ENCODE data around the gene RNF20. TPM values are rescaled to one million over a fixed set of nuclear protein-coding genes. Genes with fewer than 3 reads are reported as not detected.

Gene RNF20
- total and polyA plus RNA-seq, 2 of the 13 experiments (the other 11 are each of a cell fraction or from before 2014, with no cell fraction given), result 12.7 to 37.6 TPM

GRCh38 chr9:101533334-101534204 lies at the start of gene RNF20 (continued):
- TF ChIP-seq HIC2 (CRISPR knock-in tag; IDR thresholded peaks at IDR 0.05; ENCODE audit: low read depth) (no peak), EED (CRISPR knock-in tag; IDR thresholded peaks at IDR 0.05) (no peak), CEBPZ (IDR thresholded peaks at IDR 0.05; ENCODE audit: low read length) (no peak), PATZ1 (CRISPR knock-in tag; IDR thresholded peaks at IDR 0.05) (no peak), HMG20B (CRISPR knock-in tag; conservative IDR thresholded peaks at IDR 0.05) (0 out of 2 replicates have a peak, but pooled peaks have one; percentile 14), RBM22 (optimal IDR thresholded peaks at IDR 0.05; ENCODE audit: low read length) (no peak), ZBED4 (CRISPR knock-in tag; IDR thresholded peaks at IDR 0.05; ENCODE audit: borderline replicate concordance) (no peak; the same call in 1 of the 2 replicates), HBP1 (CRISPR knock-in tag; IDR thresholded peaks at IDR 0.05; ENCODE audit: low read depth) (peak; percentile 60; the same call in 1 of the 2 replicates), DR1 (CRISPR knock-in tag; IDR thresholded peaks at IDR 0.05) (no peak), CC2D1A (CRISPR knock-in tag; IDR thresholded peaks at IDR 0.05) (no peak), ZNF3 (CRISPR knock-in tag; IDR thresholded peaks at IDR 0.05) (0 out of 2 replicates have a peak, but pooled peaks have one; percentile 26), MTA1 (CRISPR knock-in tag; IDR thresholded peaks at IDR 0.05; ENCODE audit: borderline replicate concordance) (peak; percentile 66; the same call in 1 of the 2 replicates), KLF12 (CRISPR knock-in tag; IDR thresholded peaks at IDR 0.05; ENCODE audit: borderline replicate concordance) (no peak), MXI1 (IDR thresholded peaks at IDR 0.05; ENCODE audit: borderline replicate concordance, low read depth, low read length) (peak; percentile 71; the same call in 1 of the 3 replicates)

Data from HepG2 (cell line).